Measurements from ENCODE around the gene ADAMTS17.

The ADAMTS17 gene

DNA sequence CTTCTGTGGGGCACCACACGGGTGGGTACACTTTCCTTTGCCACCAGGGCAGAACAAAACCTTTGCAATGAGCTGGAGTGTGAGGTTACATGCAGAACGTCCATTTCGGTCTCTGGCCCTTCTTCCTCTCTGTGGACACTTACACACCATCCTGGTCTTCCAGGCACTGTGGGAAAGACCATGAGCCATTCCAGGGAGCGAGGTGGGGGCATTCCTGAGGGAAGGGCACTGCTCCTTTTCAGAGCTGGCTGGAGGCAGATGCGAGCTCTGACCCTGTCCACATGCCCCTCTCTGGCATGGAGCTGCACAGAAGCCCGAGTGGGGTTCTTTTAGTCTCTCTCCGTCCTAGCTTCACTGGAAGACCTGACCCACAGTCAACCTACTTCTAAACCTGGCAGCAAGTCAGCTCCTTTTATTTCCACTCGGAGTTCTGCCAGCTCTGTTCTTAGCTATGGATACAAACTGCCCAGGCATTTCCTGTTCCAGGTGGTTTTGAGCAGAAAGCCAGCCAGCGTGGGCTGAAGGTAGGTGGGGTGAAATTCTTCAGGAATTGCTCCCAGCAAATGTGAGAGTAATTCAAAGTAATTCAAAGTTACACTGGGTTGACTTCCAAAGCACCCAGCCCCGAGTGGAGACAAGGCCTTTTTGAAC, 281.4 kb downstream of the ADAMTS17 start:
- DNase-seq: no peak

DNA sequence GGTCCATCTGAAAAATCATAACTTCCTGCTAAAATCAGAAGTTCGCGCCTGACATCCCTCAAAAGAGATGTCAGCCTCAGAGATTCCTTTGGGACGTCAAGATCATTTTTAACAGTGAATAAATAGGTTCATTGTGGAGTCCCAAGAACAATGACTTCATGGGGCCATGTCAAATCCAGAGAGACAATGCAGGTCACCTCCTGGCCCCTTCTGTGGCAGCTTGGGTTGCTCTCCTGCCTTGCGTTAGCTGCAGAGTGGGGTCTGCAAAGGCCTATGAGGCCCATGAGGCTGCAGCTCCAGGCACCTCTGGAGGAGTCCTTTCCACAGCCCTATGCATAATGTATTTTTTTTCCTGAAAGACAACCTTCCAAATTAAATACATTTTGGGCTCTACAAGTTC, 282.3 kb downstream of the ADAMTS17 start:
- no peak for DNase-seq

DNA sequence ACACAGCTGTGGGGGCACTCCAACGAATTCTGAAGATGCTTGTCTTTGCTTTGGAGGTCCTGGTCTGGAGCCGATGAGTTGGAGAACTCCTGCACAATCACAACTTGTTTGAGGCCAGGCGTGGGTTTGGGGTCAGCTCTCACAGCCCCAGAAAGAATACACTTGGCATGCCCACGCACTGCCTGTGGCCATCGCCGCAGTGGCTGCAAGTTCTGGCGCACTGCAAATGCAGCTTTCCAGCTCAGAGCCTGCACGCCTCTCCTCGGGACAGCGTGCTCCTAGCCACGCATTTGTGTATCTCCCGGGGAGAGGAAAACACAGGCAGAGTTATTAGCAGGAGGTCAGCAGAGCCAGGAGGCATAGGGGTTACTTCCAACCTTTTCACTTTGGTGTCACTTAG, 282.7 kb downstream of the ADAMTS17 start:
- DNase-seq: no peak

DNA sequence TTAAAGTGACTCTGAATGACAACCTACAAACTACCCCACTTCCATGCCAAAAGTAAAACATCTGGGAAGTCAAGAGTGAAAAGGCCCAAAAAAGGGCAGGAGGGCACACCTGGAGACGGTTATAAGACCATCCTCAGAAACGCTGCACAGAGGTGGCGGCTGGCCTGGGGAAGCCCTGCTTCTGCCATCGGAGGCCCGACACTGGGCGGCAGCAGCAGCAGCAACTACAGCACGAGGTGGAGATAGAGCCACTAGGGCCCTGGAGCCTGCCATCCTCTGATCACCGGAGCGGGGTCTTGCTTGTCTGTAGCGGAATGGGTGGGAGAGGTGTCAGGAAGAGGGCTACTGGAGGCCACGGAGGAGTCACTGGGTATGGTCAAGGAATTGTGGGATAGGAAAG, 283.3 kb downstream of the ADAMTS17 start:
- DNase-seq: no peak

DNA sequence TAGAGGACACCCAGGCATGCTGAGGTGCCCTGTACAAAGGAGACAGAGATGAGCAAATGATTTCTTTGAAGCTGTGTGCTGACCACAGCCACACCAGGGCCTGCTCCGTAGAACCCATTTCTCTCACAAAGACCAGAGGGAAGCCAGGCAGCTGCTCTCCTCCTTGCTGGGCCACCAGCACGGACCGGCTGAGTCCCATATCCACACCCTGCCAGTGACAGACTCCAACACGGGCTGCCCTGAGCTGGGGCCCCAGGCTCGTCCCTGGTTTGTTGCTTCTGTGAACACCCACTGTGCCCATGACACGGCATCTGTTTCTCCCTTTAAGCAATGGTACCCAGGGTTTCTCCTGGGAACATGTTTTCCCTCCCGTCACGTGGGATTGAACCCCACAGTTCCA, 284.5 kb downstream of the ADAMTS17 start:
- no peak for DNase-seq

DNA sequence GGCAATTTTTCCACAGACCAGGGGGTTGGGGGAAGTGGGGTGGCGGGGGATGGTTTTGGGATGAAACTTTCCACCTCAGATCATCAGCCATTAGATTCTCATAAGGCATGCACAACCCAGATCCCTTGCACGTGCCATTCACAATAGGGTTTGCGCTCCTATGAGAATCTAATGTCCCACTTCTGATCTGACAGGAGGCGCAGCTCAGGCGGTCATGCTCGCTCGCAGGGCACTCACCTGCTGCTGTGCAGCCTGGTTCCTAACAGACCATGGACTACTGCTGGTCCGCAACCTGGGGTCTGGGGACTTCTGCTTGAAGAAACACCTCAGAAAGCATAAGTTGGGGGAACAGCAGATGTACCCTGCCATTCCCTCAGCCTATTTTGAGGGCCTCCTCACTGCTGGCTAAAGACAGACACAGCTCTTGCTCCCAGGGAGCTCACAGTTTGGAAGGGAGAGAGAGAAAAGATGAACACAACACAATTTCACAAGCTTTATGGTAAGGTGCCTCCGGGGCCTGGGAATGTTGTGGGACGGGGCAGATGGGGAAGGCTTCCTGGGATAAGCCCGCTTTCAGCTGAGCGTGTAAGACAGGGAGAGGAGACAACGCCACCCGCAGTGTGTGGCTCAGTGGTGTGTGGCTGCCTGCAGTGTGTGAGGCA, 285.2 kb downstream of the ADAMTS17 start:
- DNase-seq: no peak

DNA sequence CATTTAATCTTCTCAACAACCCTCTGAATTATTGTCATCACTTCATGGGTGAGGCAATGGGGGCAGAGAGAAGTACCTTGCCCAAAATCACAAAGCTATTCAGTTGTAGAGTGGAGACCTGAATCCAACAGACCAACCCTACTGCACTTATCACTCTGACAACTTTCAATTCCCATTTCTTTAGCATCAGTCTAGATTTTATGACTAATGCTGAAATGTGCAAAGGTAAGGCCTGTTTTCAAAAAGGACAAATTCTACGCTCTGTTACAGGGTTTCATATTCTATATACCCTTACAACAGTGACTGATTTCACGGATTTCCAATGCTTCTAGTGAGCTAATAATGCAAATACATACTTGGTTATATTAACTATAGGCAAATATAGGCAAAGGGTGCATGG, 286.0 kb downstream of the ADAMTS17 start:
- no peak for DNase-seq

DNA sequence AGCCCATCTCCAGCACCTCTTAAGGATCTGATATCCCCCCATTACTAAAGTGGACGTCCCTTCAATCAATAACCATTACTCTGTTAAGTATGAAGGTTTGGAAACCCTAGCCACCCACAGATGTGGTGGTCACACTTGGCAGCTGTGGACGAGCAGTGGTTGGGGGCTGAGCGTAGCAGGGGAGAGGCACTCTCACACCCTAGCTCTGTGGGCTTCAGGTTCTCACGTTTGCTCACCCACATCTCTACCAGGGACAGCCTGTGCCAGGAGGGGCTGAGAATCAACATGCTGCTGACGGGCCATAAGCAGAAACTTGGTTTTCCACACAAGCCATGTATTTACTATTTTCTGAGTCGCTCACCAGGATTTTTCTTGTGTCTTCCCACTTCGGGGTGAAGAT, 287.2 kb downstream of the ADAMTS17 start:
- DNase-seq: no peak

DNA sequence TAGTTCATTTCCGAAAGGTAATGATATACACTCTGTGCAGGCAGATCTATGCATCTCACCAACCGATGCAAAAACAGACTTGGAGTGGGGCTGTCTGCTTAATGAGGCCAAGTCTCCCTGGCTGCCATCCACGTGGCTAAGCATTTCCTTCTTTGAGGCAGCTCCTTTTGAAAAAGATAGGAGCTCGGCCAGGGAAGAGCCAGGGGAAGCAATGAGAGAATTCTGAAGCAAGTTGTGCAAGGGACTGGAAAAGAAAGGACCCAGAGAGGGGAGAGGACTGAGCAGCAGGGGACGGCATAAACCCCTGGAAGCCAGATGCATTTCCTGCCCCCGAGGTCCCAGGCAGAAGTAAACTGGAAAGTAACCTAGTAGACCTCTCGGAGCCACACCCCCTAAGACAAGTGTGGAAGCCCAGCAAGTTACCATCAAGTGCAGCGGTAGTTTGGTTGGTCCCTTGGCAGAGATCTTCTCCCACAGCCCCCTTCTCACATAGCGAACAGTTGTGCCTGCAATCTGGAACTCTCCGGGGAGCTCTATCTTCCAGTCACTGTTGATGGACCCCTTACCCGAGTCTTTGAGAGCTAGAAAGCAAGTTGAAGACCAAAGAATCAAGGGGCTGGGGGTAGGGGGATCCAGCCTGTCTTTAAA, 288.2 kb downstream of the ADAMTS17 start:
- DNase-seq: no peak

DNA sequence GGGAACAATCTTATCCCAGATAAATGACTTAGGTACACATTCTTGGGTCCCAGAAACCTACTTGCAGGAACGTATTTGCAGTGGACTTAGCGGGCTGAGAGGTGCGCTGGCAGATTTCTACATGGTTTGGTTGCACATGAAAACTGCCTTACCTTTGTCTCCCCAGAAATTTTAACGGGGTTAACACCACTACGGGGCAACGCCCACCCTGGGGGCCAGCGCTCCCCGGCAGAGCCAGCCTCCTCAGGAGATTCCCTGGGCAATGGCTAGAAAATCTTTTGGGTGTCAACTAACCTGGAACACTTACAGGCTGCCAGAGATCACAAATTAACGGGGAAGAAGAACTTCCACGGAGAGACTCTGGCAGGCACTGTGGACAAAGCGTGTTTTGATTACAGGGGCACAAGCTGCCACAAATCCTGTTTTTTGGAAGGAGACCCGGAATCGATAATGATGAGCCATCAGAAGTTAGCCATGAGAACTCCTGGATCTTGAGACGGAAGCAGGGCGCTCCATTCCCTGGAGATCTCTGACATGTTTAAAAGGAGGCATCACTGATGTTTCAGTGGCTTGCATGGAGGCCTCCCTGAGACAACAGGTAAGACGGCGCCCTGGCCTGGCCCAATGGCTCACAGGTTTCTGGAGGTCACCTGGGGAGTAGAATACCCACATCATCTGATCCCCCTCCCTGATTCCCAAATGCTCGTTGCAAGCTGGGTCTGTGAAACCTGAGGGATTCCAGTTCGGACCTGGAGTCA, 288.9 kb downstream of the ADAMTS17 start:
- DNase-seq: no peak

DNA sequence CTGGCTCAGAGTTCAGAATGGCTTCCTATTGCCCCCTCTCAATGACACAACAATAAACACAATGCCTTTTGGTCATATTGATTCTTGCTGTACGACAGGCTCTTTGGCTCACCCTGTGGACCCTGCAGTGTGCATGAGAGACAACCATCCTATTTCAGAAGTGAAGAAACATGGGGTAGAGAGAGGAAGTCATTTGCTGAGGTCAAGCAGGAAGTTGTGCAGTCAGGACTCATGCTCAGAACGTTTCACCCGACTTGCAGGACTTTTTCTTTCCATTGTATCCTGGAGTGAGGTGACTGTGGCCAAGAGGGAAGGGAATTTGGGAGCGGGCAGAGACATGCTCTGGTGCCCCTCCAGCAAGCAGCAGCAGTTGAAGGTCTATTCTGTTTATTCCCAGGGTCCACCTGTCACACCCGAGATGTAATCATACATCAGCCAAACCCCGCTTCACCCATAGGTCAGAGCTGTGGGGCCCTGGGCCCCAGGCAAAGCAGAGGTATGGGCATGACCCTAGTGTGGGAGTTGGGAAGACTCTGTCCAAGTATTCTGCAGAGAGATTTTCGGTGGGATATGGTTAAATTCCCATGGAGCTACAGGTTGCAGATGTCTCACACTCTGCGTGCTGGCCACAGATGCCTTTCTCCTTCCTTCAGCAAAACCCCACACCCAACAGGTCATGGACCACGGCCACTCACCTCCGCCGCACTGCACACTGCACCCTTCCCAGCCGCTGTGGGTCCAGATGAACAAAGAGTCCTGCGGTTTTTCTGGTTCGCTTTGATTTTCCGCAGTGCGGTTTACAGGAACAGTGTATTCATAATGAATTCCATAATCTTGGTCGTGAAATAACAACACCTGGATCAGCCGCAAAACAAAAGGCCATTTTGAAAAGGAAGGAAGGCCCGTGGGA, 290.6 kb downstream of the ADAMTS17 start:
- DNase-seq: no peak

DNA sequence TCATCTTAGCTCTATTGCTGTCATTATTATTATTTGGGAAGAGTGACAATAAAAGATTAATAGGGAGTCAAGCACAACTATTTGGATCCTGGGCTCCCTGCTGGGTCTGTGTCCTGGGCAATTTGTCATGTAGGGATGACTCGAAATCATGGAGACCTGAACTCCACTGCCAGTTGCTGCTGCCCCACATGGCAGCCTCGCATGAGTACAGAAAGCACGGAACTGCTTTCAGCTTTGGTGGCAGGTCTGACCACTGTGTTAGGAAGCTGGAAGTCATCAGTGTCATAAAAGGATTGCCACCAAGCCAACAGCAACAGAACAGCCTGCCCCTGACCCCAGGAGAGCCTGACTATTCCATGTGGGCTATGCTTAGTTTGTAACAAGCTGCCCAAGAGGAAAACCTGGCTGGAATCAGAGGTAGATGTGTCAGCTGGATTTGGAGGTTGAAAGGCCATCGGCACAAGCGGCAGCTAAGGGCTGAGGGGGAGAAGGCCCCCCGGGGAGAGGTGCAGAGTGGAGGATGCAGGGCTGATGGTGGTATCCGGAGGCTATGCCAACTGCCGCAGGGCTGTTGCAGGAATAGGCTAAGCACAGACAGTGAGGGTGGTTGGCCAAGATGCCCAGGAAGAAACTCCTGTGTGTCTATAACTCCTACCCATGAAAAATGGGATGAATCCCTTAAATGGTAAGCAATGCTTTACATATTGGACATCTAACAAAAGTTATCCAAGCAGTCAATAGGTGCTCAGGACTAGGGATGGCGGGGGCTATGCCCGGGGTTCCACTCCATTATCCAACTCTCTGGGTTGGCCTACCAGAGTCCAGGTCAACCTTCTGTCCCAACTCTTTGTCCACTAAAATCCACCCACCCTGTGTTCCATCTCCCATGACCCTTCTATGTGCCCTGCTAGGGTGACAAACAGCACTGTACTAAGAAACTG, 291.6 kb downstream of the ADAMTS17 start:
- no peak for DNase-seq

DNA sequence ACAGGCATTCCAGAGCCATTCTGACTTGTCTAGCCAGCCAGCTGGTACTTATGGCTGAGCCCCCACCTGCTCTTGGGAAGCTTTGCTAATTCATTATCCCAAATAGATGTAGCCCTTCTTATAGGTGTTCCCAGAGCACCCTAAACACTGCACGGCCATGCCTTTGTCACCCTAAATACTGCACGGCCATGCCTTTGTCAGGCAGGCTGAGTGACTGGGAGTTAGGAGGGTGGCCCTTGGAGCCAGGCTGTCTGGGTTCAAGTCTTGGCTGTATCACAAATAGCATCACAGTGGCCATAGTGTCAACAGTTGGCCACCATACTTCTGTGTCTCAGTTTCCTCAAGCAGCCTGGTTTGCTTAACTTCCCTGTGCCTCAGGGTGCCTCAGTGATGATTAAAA, 292.3 kb downstream of the ADAMTS17 start:
- no peak for DNase-seq

DNA sequence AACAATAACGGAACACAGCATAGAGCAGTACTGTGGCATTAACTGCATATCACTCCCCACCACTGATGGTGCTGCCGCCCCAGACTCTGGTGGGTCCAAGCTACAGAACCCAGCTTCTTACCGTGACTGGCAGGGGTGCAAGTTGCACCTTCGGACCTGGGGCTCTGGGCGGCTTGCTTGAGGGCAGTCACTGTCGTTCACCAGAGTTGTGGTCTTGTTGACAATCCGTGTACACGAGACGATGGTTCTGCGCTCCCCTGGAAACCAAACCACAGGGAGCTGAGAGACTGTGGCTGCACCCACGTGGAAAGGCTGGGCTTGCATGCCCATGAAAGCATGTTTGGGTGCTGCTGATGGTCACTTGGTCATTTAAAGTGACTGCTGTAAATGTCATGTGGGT, 293.0 kb downstream of the ADAMTS17 start:
- no peak for DNase-seq

DNA sequence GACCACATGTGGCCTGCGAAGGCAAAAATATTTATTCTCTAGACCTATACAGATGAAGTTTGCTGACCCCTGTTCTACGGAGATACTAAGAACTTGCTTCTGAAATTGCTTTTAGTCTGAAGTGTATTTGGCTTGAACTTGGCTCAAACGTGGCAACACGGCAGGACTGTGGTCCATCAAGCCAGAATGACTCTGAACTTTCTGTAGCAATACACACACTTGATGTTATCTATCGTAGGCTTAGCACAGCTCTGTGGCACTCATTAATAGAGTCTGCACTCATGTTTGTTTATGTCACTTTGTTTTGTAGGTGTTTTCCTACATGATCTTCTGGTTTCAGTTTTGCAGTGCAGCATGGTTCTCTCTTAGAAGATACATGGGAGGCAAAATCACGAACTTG, 298.1 kb downstream of the ADAMTS17 start:
- no peak for DNase-seq

DNA sequence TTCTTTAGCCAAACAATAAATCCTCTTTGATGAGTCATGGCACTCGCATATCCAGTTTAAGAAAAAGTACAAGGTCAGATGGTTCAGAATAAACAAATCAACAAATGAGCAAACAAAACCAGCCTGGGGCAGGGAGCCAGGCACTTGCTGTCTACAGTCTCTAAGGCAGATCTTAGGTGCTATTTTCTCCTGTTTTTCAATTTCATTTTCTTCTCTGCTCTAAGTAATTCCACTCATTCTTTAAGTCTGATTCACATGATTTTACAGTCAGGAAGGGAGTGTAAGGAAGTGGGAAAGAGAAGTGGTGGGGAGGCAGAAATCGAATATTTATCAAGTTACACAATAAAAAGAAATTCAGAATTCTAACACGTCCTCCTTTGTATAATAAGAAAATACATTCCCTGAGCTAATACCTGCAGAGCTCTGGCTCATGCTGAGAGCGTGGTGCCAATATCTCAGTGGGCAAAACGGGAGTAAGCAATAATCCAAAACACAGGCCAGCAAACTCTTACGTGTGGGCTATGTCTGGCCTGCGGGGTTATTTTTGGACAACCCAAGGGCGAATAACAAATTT, 298.6 kb downstream of the ADAMTS17 start:
- DNase-seq: no peak

DNA sequence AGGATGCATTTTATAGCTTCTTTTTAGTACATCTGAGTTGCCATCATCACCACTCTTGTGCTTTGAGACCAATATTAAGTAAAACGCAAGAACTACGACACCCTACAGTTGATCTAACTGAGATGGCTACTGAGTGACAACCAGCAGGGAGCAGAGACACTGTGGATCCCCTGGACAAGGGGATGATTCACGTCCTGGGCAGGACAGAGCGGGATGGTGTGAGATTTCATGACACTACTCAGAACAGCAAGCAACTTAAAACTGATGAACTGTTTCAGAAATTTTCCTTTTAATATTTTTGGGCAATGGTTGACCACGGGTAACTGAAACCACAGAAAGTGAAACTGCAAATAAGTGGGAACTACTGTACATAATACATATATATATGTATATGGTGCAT, 299.2 kb downstream of the ADAMTS17 start:
- DNase-seq: no peak

DNA sequence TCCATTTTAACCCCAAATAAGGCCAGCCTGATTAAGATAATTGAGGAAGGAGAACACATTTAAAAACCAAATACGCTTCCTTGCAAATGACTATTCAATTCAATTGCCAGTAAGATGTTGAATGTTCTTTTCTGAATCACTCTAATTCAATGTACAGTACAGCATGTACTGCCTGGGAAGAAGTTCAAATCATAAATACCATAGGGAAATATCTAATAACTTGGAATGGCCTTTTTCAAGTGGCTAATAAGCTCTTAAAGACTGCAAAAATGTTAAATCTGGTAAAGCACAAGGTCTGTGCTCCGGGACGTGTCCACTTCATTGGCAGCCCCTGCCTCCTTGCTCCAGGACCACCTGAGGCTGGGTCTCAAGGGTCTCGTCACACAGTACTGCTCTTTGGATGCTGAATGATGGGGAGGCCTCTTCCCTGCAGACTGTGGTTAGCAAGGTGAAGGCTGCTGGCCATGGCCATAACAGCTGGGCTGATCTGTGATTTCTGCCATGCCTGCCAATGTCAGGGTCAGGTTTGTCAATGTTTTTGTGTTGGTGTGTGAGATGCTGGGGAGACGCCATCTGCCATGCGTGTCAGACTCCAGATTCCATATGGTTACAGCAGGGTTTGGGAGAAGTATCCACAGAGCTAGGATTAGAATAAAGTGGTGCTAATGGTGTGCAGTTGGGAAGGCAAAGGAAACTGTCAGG, 300.5 kb downstream of the ADAMTS17 start:
- no peak for DNase-seq

DNA sequence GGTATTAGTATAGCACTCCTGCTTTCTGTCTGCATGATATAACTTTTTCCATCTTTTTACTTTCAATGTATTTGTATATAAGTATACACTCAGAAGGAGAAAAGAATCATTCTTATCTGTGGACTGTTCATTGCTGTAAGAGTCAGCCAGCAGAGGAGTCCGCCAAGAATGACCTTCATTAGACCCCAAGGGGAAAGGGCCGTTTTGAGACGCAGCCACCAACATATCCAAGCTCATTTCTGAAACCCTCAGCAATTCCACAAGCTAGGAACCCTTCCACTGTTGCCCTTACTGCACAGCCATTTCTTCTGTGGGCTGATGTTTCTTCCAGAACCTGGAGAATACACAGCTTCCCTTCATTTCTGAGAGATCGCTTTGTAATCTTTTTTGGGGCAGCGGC, 301.8 kb downstream of the ADAMTS17 start:
- no peak for DNase-seq

DNA sequence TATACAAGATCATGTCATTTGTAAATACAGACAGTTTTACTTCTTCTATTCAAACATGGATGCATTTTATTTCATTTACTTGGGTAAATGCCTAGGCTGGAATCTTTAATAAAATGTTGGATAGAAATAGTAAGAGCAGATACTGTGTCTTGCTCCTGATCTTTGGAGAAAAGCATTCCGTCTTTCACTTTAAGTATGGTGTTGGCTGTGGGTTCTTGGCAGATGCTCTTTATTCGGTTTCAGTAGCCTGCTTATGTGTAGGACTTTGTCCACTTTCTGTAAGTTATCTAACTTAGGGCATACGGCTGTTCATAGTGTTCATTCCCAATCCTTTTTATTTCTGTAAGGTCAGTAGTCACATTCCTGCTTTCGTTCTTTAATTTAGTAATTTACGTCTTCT, 303.0 kb downstream of the ADAMTS17 start:
- DNase-seq: no peak

DNA sequence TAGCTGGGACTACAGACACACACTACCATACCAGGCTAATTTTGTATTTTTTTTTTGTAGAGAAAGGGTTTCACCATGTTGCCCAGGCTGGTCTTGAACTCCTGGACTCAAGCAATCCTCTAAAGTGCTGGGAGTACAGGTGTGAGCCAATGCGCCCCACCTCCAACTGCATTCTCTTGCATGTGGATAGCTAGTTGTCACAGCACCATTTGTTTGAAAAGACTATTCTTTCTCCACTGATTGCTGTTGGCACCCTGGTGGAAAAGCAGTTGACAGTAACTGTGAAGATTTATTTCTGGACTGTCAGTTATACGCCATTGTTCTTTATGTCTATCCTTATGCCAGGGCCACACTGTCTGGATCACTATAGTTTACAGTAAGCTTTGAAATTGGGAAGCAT, 303.9 kb downstream of the ADAMTS17 start:
- no peak for DNase-seq
